ENCODE data around the gene PSMD12.
"Not testable (repeated sequence)": the region's sequence is repeated elsewhere in the genome, so short reads cannot be mapped to it uniquely, and the experiment has no call there.

The PSMD12 gene

GRCh38 chr17:67366193-67367157 lies at the start of gene PSMD12:
TSS of gene PSMD12 (minus strand) at chr17:67366577. CDS start at chr17:67366519, 58 bp downstream.
- no peaks in the 10 kb centered on the region for H3K36me3 ChIP-seq (ENCODE audit: control insufficient read depth in 1 of 2, insufficient read depth in 2 of 2, low read length in 2 of 2)
- peaks cover 16 to 20% of the 10 kb centered on the region in 2 donors for H3K4me1 ChIP-seq (ENCODE audit: control insufficient read depth in 1 of 2, insufficient read depth in 2 of 2, low read length in 2 of 2)
- no peaks in the 10 kb centered on the region for H3K27me3 ChIP-seq (ENCODE audit: control insufficient read depth in 1 of 2, insufficient read depth in 2 of 2, low read length in 2 of 2)
- H3K9me3 ChIP-seq (ENCODE audit: control insufficient read depth in 1 of 2, low read length in 2 of 2) = no peaks in the 10 kb centered on the region
- peak within 1 kb of the TSS; percentile 72 for H3K27ac ChIP-seq (ENCODE audit: low read depth, low read length)
- peak within 1 kb of the TSS; percentile 82 to 88 for H3K4me3 ChIP-seq (ENCODE audit: low read depth in 1 of 2, low read length in 2 of 2)
- H3K9ac ChIP-seq (ENCODE audit: low read depth in 1 of 2, low read length in 2 of 2) = peak within 1 kb of the TSS; percentile 95 to 98

- H3K4me1 ChIP-seq (ENCODE audit: control insufficient read depth in 1 of 2, insufficient read depth in 2 of 2, low read length in 2 of 2) = peaks cover 9 to 12% of the 10 kb centered on the region in 2 donors
- no peak overlapping the region for H3K4me3 ChIP-seq (ENCODE audit: low read depth in 1 of 2, low read length in 2 of 2)
- H3K27me3 ChIP-seq (ENCODE audit: control insufficient read depth in 1 of 2, insufficient read depth in 2 of 2, low read length in 2 of 2) = no peaks in the 10 kb centered on the region
- H3K9ac ChIP-seq (ENCODE audit: low read depth in 1 of 2, low read length in 2 of 2) = no peak overlapping the region
- no peaks in the 10 kb centered on the region for H3K36me3 ChIP-seq (ENCODE audit: control insufficient read depth in 1 of 2, insufficient read depth in 2 of 2, low read length in 2 of 2)
- H3K9me3 ChIP-seq (ENCODE audit: control insufficient read depth in 1 of 2, low read length in 2 of 2) = no peaks in the 10 kb centered on the region
- no peak overlapping the region for H3K27ac ChIP-seq (ENCODE audit: low read depth, low read length)
These were observed 48.9 kb upstream of the PSMD12 start for GRCh38 chr17:67415291-67415690.

- no peak overlapping the region for H3K9ac ChIP-seq (ENCODE audit: low read depth in 1 of 2, low read length in 2 of 2)
- no peaks in the 10 kb centered on the region for H3K36me3 ChIP-seq (ENCODE audit: control insufficient read depth in 1 of 2, insufficient read depth in 2 of 2, low read length in 2 of 2)
- H3K27ac ChIP-seq (ENCODE audit: low read depth, low read length) = no peak overlapping the region
- H3K27me3 ChIP-seq (ENCODE audit: control insufficient read depth in 1 of 2, insufficient read depth in 2 of 2, low read length in 2 of 2) = no peaks in the 10 kb centered on the region
- no peak overlapping the region for H3K4me3 ChIP-seq (ENCODE audit: low read depth in 1 of 2, low read length in 2 of 2)
- H3K4me1 ChIP-seq (ENCODE audit: control insufficient read depth in 1 of 2, insufficient read depth in 2 of 2, low read length in 2 of 2) = peaks cover 9 to 12% of the 10 kb centered on the region in 2 donors
- no peaks in the 10 kb centered on the region for H3K9me3 ChIP-seq (ENCODE audit: control insufficient read depth in 1 of 2, low read length in 2 of 2)
These were observed 48.2 kb upstream of the PSMD12 start for GRCh38 chr17:67414559-67414958.

- no peak overlapping the region for H3K27ac ChIP-seq (ENCODE audit: low read depth, low read length)
- H3K4me1 ChIP-seq (ENCODE audit: control insufficient read depth in 1 of 2, insufficient read depth in 2 of 2, low read length in 2 of 2) = peaks cover 9 to 12% of the 10 kb centered on the region in 2 donors
- no peak overlapping the region for H3K4me3 ChIP-seq (ENCODE audit: low read depth in 1 of 2, low read length in 2 of 2)
These were observed 47.8 kb upstream of the PSMD12 start for GRCh38 chr17:67414130-67414529.

GRCh38 chr17:67413388-67413787 lies 47.0 kb upstream of the PSMD12 start:
- peaks cover 9 to 12% of the 10 kb centered on the region in 2 donors for H3K4me1 ChIP-seq (ENCODE audit: control insufficient read depth in 1 of 2, insufficient read depth in 2 of 2, low read length in 2 of 2)
- H3K36me3 ChIP-seq (ENCODE audit: control insufficient read depth in 1 of 2, insufficient read depth in 2 of 2, low read length in 2 of 2) = no peaks in the 10 kb centered on the region
- no peak overlapping the region for H3K27ac ChIP-seq (ENCODE audit: low read depth, low read length)
- no peak overlapping the region for H3K9ac ChIP-seq (ENCODE audit: low read depth in 1 of 2, low read length in 2 of 2)
- H3K27me3 ChIP-seq (ENCODE audit: control insufficient read depth in 1 of 2, insufficient read depth in 2 of 2, low read length in 2 of 2) = no peaks in the 10 kb centered on the region
- H3K4me3 ChIP-seq (ENCODE audit: low read depth in 1 of 2, low read length in 2 of 2) = no peak overlapping the region
- no peaks in the 10 kb centered on the region for H3K9me3 ChIP-seq (ENCODE audit: control insufficient read depth in 1 of 2, low read length in 2 of 2)

More at GRCh38 chr17:67414130-67414529, 47.8 kb upstream of the PSMD12 start:
- Histone ChIP-seq H3K9me3 (ENCODE audit: control insufficient read depth in 1 of 2, low read length in 2 of 2) (no peaks in the 10 kb centered on the region), H3K36me3 (ENCODE audit: control insufficient read depth in 1 of 2, insufficient read depth in 2 of 2, low read length in 2 of 2) (no peaks in the 10 kb centered on the region), H3K27me3 (ENCODE audit: control insufficient read depth in 1 of 2, insufficient read depth in 2 of 2, low read length in 2 of 2) (no peaks in the 10 kb centered on the region), H3K9ac (ENCODE audit: low read depth in 1 of 2, low read length in 2 of 2) (no peak overlapping the region)

GRCh38 chr17:67412941-67413340 lies 46.6 kb upstream of the PSMD12 start:
- H3K9ac ChIP-seq (ENCODE audit: low read depth in 1 of 2, low read length in 2 of 2) = no peak overlapping the region
- H3K27me3 ChIP-seq (ENCODE audit: control insufficient read depth in 1 of 2, insufficient read depth in 2 of 2, low read length in 2 of 2) = no peaks in the 10 kb centered on the region
- no peak overlapping the region for H3K27ac ChIP-seq (ENCODE audit: low read depth, low read length)
- peaks cover 9 to 12% of the 10 kb centered on the region in 2 donors for H3K4me1 ChIP-seq (ENCODE audit: control insufficient read depth in 1 of 2, insufficient read depth in 2 of 2, low read length in 2 of 2)
- H3K4me3 ChIP-seq (ENCODE audit: low read depth in 1 of 2, low read length in 2 of 2) = no peak overlapping the region
- no peaks in the 10 kb centered on the region for H3K9me3 ChIP-seq (ENCODE audit: control insufficient read depth in 1 of 2, low read length in 2 of 2)
- no peaks in the 10 kb centered on the region for H3K36me3 ChIP-seq (ENCODE audit: control insufficient read depth in 1 of 2, insufficient read depth in 2 of 2, low read length in 2 of 2)

GRCh38 chr17:67412032-67412431 lies 45.7 kb upstream of the PSMD12 start:
- Histone ChIP-seq H3K9ac (ENCODE audit: low read depth in 1 of 2, low read length in 2 of 2) (no peak overlapping the region), H3K27me3 (ENCODE audit: control insufficient read depth in 1 of 2, insufficient read depth in 2 of 2, low read length in 2 of 2) (no peaks in the 10 kb centered on the region), H3K4me1 (ENCODE audit: control insufficient read depth in 1 of 2, insufficient read depth in 2 of 2, low read length in 2 of 2) (peaks cover 9 to 12% of the 10 kb centered on the region in 2 donors), H3K27ac (ENCODE audit: low read depth, low read length) (no peak overlapping the region), H3K4me3 (ENCODE audit: low read depth in 1 of 2, low read length in 2 of 2) (no peak overlapping the region), H3K9me3 (ENCODE audit: control insufficient read depth in 1 of 2, low read length in 2 of 2) (no peaks in the 10 kb centered on the region), H3K36me3 (ENCODE audit: control insufficient read depth in 1 of 2, insufficient read depth in 2 of 2, low read length in 2 of 2) (no peaks in the 10 kb centered on the region)

- Histone ChIP-seq H3K4me1 (ENCODE audit: control insufficient read depth in 1 of 2, insufficient read depth in 2 of 2, low read length in 2 of 2) (peaks cover 9 to 12% of the 10 kb centered on the region in 2 donors), H3K9ac (ENCODE audit: low read depth in 1 of 2, low read length in 2 of 2) (no peak overlapping the region), H3K36me3 (ENCODE audit: control insufficient read depth in 1 of 2, insufficient read depth in 2 of 2, low read length in 2 of 2) (no peaks in the 10 kb centered on the region), H3K27ac (ENCODE audit: low read depth, low read length) (no peak overlapping the region), H3K9me3 (ENCODE audit: control insufficient read depth in 1 of 2, low read length in 2 of 2) (no peaks in the 10 kb centered on the region), H3K4me3 (ENCODE audit: low read depth in 1 of 2, low read length in 2 of 2) (no peak overlapping the region), H3K27me3 (ENCODE audit: control insufficient read depth in 1 of 2, insufficient read depth in 2 of 2, low read length in 2 of 2) (no peaks in the 10 kb centered on the region)
These were observed 45.0 kb upstream of the PSMD12 start for GRCh38 chr17:67411397-67411796.

- H3K36me3 ChIP-seq (ENCODE audit: control insufficient read depth in 1 of 2, insufficient read depth in 2 of 2, low read length in 2 of 2); H3K27ac ChIP-seq (ENCODE audit: low read depth, low read length); H3K4me3 ChIP-seq (ENCODE audit: low read depth in 1 of 2, low read length in 2 of 2); H3K27me3 ChIP-seq (ENCODE audit: control insufficient read depth in 1 of 2, insufficient read depth in 2 of 2, low read length in 2 of 2); H3K9ac ChIP-seq (ENCODE audit: low read depth in 1 of 2, low read length in 2 of 2); H3K9me3 ChIP-seq (ENCODE audit: control insufficient read depth in 1 of 2, low read length in 2 of 2): not testable (repeated sequence)
- H3K4me1 ChIP-seq (ENCODE audit: control insufficient read depth in 1 of 2, insufficient read depth in 2 of 2, low read length in 2 of 2) = peaks cover 9 to 12% of the 10 kb centered on the region in 2 donors
These were observed 42.1 kb upstream of the PSMD12 start for GRCh38 chr17:67408455-67408830.

GRCh38 chr17:67403483-67403882 lies 37.1 kb upstream of the PSMD12 start:
- Histone ChIP-seq H3K27ac (ENCODE audit: low read depth, low read length) (no peak overlapping the region), H3K27me3 (ENCODE audit: control insufficient read depth in 1 of 2, insufficient read depth in 2 of 2, low read length in 2 of 2) (no peaks in the 10 kb centered on the region), H3K4me3 (ENCODE audit: low read depth in 1 of 2, low read length in 2 of 2) (no peak overlapping the region), H3K36me3 (ENCODE audit: control insufficient read depth in 1 of 2, insufficient read depth in 2 of 2, low read length in 2 of 2) (no peaks in the 10 kb centered on the region), H3K9me3 (ENCODE audit: control insufficient read depth in 1 of 2, low read length in 2 of 2) (no peaks in the 10 kb centered on the region), H3K4me1 (ENCODE audit: control insufficient read depth in 1 of 2, insufficient read depth in 2 of 2, low read length in 2 of 2) (peaks cover 7 to 8% of the 10 kb centered on the region in 2 donors), H3K9ac (ENCODE audit: low read depth in 1 of 2, low read length in 2 of 2) (no peak overlapping the region)
